ENCODE measurements around the gene CSGALNACT2.

CSGALNACT2 gene

DNA sequence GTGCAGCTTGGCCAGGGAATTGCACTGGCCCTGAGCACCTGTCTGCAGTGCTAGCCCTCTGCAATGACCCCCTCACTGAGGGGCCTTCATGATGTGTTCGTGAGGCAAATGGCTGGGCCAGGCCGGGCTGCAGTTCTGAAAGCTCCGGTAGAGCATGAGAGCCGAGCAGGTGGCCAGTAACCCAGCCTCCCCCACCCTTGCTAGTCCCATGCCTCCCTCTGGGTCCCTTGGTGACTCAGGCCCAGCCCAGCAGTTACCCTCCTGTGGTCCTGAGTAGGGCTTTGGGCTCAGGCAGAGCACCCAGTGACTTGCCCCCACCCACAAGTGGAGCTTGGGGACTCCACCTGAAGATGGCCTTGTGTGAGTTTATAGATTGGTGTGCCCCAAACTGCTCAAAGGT is 16.1 kb upstream of the CSGALNACT2 start:
- Histone ChIP-seq H3K4me3 (ENCODE audit: low read length) (no peak overlapping the region), H3K27ac (ENCODE audit: low read depth, low read length) (no peak overlapping the region), H3K36me3 (ENCODE audit: control insufficient read depth, insufficient read depth, low read length) (no peaks in the 10 kb centered on the region)

DNA sequence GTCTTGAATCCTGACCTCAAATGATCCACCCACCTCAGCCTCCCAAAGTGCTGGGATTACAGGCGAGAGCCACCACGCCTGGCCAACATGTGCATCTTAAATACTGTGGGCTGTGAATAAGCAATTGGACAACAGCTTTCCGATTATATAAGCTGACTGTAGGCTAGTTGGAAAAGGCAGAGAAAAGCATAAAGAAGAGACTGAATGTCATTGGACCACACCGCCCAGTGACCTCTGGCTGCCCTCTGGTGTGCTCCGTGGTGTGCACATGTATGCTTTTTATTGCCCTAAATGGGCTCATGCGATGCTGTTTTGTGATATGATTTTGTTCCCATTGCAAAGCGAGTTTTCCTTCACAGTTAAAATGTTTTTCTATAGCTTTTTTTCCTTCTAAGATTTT is 15.4 kb upstream of the CSGALNACT2 start:
- Histone ChIP-seq H3K9ac (ENCODE audit: low read length) (no peak overlapping the region), H3K36me3 (ENCODE audit: control insufficient read depth, insufficient read depth, low read length) (no peaks in the 10 kb centered on the region), H3K27me3 (ENCODE audit: control insufficient read depth, insufficient read depth, low read length) (no peaks in the 10 kb centered on the region), H3K4me1 (ENCODE audit: control insufficient read depth, insufficient read depth, low read length) (no peaks in the 10 kb centered on the region), H3K4me3 (ENCODE audit: low read length) (no peak overlapping the region), H3K27ac (ENCODE audit: low read depth, low read length) (no peak overlapping the region)

More for the DNA sequence above, 16.1 kb upstream of the CSGALNACT2 start:
- Histone ChIP-seq H3K9ac (ENCODE audit: low read length) (no peak overlapping the region), H3K4me1 (ENCODE audit: control insufficient read depth, insufficient read depth, low read length) (no peaks in the 10 kb centered on the region), H3K27me3 (ENCODE audit: control insufficient read depth, insufficient read depth, low read length) (no peaks in the 10 kb centered on the region)

GRCh38 chr10:43123361-43124093 is 14.7 kb upstream of the CSGALNACT2 start:
- Histone ChIP-seq H3K4me3 (ENCODE audit: low read length) (no peak overlapping the region), H3K27me3 (ENCODE audit: control insufficient read depth, insufficient read depth, low read length) (no peaks in the 10 kb centered on the region), H3K4me1 (ENCODE audit: control insufficient read depth, insufficient read depth, low read length) (no peaks in the 10 kb centered on the region), H3K27ac (ENCODE audit: low read depth, low read length) (no peak overlapping the region), H3K9ac (ENCODE audit: low read length) (no peak overlapping the region), H3K36me3 (ENCODE audit: control insufficient read depth, insufficient read depth, low read length) (no peaks in the 10 kb centered on the region)

- no peaks in the 10 kb centered on the region for H3K27me3 ChIP-seq (ENCODE audit: control insufficient read depth, insufficient read depth, low read length)
- H3K9ac ChIP-seq (ENCODE audit: low read length): no peak overlapping the region
- H3K36me3 ChIP-seq (ENCODE audit: control insufficient read depth, insufficient read depth, low read length): no peaks in the 10 kb centered on the region
Measured at GRCh38 chr10:43124094-43124521, 14.1 kb upstream of the CSGALNACT2 start.

GRCh38 chr10:43124574-43125273 is 13.5 kb upstream of the CSGALNACT2 start:
- Histone ChIP-seq H3K27me3 (ENCODE audit: control insufficient read depth, insufficient read depth, low read length) (no peaks in the 10 kb centered on the region), H3K36me3 (ENCODE audit: control insufficient read depth, insufficient read depth, low read length) (no peaks in the 10 kb centered on the region), H3K27ac (ENCODE audit: low read depth, low read length) (no peak overlapping the region), H3K9ac (ENCODE audit: low read length) (no peak overlapping the region), H3K4me1 (ENCODE audit: control insufficient read depth, insufficient read depth, low read length) (no peaks in the 10 kb centered on the region), H3K4me3 (ENCODE audit: low read length) (no peak overlapping the region)

More at GRCh38 chr10:43124094-43124521, 14.1 kb upstream of the CSGALNACT2 start:
- no peak overlapping the region for H3K4me3 ChIP-seq (ENCODE audit: low read length)
- H3K27ac ChIP-seq (ENCODE audit: low read depth, low read length): no peak overlapping the region
- H3K4me1 ChIP-seq (ENCODE audit: control insufficient read depth, insufficient read depth, low read length): no peaks in the 10 kb centered on the region

GRCh38 chr10:43125274-43125845 is 12.9 kb upstream of the CSGALNACT2 start:
- Histone ChIP-seq H3K27ac (ENCODE audit: low read depth, low read length) (no peak overlapping the region), H3K4me3 (ENCODE audit: low read length) (no peak overlapping the region), H3K4me1 (ENCODE audit: control insufficient read depth, insufficient read depth, low read length) (no peaks in the 10 kb centered on the region), H3K36me3 (ENCODE audit: control insufficient read depth, insufficient read depth, low read length) (no peaks in the 10 kb centered on the region), H3K9ac (ENCODE audit: low read length) (no peak overlapping the region), H3K27me3 (ENCODE audit: control insufficient read depth, insufficient read depth, low read length) (no peaks in the 10 kb centered on the region)

DNA sequence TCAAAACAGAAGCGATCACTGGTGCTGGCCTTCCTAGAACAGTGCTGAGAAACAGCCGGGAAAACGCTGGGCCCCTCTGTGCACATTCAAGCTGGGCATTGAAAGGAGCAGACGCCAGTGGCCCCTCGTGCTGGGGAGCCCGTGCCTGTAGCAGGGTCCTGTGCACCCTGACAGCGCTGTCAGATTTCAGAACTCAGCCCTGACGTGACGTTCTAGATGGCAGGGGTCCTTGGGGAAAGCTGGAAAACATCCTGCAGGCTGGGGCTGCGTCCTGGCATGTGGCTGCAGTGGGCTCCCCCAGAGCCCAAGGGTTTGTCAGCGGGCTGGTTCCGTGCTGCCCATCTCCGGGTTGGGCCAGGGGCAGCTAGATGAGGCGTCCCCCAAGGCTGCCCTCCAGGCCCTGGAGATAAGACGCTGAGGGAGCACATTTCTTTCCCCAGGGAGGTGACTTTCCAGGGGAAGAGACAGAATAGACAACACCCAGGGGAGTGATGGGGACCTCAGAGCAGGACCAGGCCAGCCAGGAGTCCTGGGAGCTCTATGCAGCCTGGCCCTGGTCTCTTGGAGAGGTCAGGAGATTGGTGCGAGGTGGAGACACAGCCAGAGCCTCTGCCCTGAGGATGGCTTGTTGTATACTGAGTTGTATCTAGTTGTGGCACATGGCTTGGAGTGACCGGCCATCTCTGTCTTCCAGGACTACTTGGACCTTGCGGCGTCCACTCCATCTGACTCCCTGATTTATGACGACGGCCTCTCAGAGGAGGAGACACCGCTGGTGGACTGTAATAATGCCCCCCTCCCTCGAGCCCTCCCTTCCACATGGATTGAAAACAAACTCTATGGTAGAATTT is 12.1 kb upstream of the CSGALNACT2 start:
- Histone ChIP-seq H3K4me1 (ENCODE audit: control insufficient read depth, insufficient read depth, low read length) (no peaks in the 10 kb centered on the region), H3K9ac (ENCODE audit: low read length) (no peak overlapping the region), H3K36me3 (ENCODE audit: control insufficient read depth, insufficient read depth, low read length) (no peaks in the 10 kb centered on the region), H3K27ac (ENCODE audit: low read depth, low read length) (no peak overlapping the region), H3K27me3 (ENCODE audit: control insufficient read depth, insufficient read depth, low read length) (no peaks in the 10 kb centered on the region), H3K4me3 (ENCODE audit: low read length) (no peak overlapping the region)

DNA sequence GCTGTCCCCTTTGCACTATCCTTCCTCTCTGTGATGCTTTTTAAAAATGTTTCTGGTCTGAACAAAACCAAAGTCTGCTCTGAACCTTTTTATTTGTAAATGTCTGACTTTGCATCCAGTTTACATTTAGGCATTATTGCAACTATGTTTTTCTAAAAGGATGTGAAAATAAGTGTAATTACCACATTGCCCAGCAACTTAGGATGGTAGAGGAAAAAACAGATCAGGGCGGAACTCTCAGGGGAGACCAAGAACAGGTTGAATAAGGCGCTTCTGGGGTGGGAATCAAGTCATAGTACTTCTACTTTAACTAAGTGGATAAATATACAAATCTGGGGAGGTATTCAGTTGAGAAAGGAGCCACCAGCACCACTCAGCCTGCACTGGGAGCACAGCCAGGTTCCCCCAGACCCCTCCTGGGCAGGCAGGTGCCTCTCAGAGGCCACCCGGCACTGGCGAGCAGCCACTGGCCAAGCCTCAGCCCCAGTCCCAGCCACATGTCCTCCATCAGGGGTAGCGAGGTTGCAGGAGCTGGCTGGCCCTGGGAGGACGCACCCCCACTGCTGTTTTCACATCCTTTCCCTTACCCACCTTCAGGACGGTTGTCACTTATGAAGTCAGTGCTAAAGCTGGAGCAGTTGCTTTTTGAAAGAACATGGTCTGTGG is 11.4 kb upstream of the CSGALNACT2 start:
- Histone ChIP-seq H3K9ac (ENCODE audit: low read length) (no peak overlapping the region), H3K27me3 (ENCODE audit: control insufficient read depth, insufficient read depth, low read length) (no peaks in the 10 kb centered on the region), H3K27ac (ENCODE audit: low read depth, low read length) (no peak overlapping the region), H3K4me1 (ENCODE audit: control insufficient read depth, insufficient read depth, low read length) (no peaks in the 10 kb centered on the region), H3K4me3 (ENCODE audit: low read length) (no peak overlapping the region), H3K36me3 (ENCODE audit: control insufficient read depth, insufficient read depth, low read length) (no peaks in the 10 kb centered on the region)

- H3K27me3 ChIP-seq (ENCODE audit: control insufficient read depth, insufficient read depth, low read length): no peaks in the 10 kb centered on the region
- H3K36me3 ChIP-seq (ENCODE audit: control insufficient read depth, insufficient read depth, low read length): no peaks in the 10 kb centered on the region
- H3K4me3 ChIP-seq (ENCODE audit: low read length): no peak overlapping the region
- no peaks in the 10 kb centered on the region for H3K4me1 ChIP-seq (ENCODE audit: control insufficient read depth, insufficient read depth, low read length)
- H3K27ac ChIP-seq (ENCODE audit: low read depth, low read length): no peak overlapping the region
- no peak overlapping the region for H3K9ac ChIP-seq (ENCODE audit: low read length)
Measured at GRCh38 chr10:43127442-43127841, 10.8 kb upstream of the CSGALNACT2 start.

GRCh38 chr10:43128331-43128730 is 9.9 kb upstream of the CSGALNACT2 start:
- H3K27me3 ChIP-seq (ENCODE audit: control insufficient read depth, insufficient read depth, low read length): no peaks in the 10 kb centered on the region
- no peak overlapping the region for H3K27ac ChIP-seq (ENCODE audit: low read depth, low read length)

GRCh38 chr10:43128958-43129706 is 9.1 kb upstream of the CSGALNACT2 start:
- H3K27ac ChIP-seq (ENCODE audit: low read depth, low read length): no peak overlapping the region
- H3K4me1 ChIP-seq (ENCODE audit: control insufficient read depth, insufficient read depth, low read length): no peaks in the 10 kb centered on the region
- no peak overlapping the region for H3K4me3 ChIP-seq (ENCODE audit: low read length)
- no peaks in the 10 kb centered on the region for H3K36me3 ChIP-seq (ENCODE audit: control insufficient read depth, insufficient read depth, low read length)
- H3K27me3 ChIP-seq (ENCODE audit: control insufficient read depth, insufficient read depth, low read length): no peaks in the 10 kb centered on the region
- H3K9ac ChIP-seq (ENCODE audit: low read length): no peak overlapping the region

More at GRCh38 chr10:43128331-43128730, 9.9 kb upstream of the CSGALNACT2 start:
- H3K9ac ChIP-seq (ENCODE audit: low read length): no peak overlapping the region
- no peak overlapping the region for H3K4me3 ChIP-seq (ENCODE audit: low read length)
- no peaks in the 10 kb centered on the region for H3K4me1 ChIP-seq (ENCODE audit: control insufficient read depth, insufficient read depth, low read length)
- no peaks in the 10 kb centered on the region for H3K36me3 ChIP-seq (ENCODE audit: control insufficient read depth, insufficient read depth, low read length)
